ENCODE data around the gene TBC1D1.

Gene TBC1D1

GRCh38 chr4:38084877-38085711 lies 194.2 kb downstream of the TBC1D1 start:
- no peak for DNase-seq

GRCh38 chr4:38085751-38086150 lies 194.9 kb downstream of the TBC1D1 start:
- DNase-seq = no peak

- DNase-seq = no peak
Measured at GRCh38 chr4:38086151-38086848, 195.4 kb downstream of the TBC1D1 start.

- no peak for DNase-seq
Measured at GRCh38 chr4:38086849-38087226, 196.0 kb downstream of the TBC1D1 start.

- no peak for DNase-seq
Measured at GRCh38 chr4:38088321-38088720, 197.4 kb downstream of the TBC1D1 start.

- no peak for DNase-seq
Measured at GRCh38 chr4:38089961-38090360, 199.1 kb downstream of the TBC1D1 start.

- DNase-seq = no peak
Measured at GRCh38 chr4:38090455-38091246, 199.8 kb downstream of the TBC1D1 start.

GRCh38 chr4:38091636-38092035 lies 200.8 kb downstream of the TBC1D1 start:
- no peak for DNase-seq

- no peak for DNase-seq
Measured at GRCh38 chr4:38092701-38093100, 201.8 kb downstream of the TBC1D1 start.

GRCh38 chr4:38094419-38094818 lies 203.5 kb downstream of the TBC1D1 start:
- DNase-seq = no peak

GRCh38 chr4:38095691-38096090 lies 204.8 kb downstream of the TBC1D1 start:
- no peak for DNase-seq

GRCh38 chr4:38097818-38098217 lies 206.9 kb downstream of the TBC1D1 start:
- DNase-seq = no peak

- DNase-seq = no peak
Measured at GRCh38 chr4:38099020-38099600, 208.2 kb downstream of the TBC1D1 start.

- DNase-seq = no peak
Measured at GRCh38 chr4:38099908-38100407, 209.1 kb downstream of the TBC1D1 start.

GRCh38 chr4:38100474-38101255 lies 209.8 kb downstream of the TBC1D1 start:
- DNase-seq = no peak

- no peak for DNase-seq
Measured at GRCh38 chr4:38101563-38101962, 210.7 kb downstream of the TBC1D1 start.

GRCh38 chr4:38102957-38103588 lies 212.2 kb downstream of the TBC1D1 start:
- no peak for DNase-seq

GRCh38 chr4:38105475-38106220 lies 214.8 kb downstream of the TBC1D1 start:
- DNase-seq = peak; percentile 52

- DNase-seq = no peak
Measured at GRCh38 chr4:38106311-38106710, 215.4 kb downstream of the TBC1D1 start.

GRCh38 chr4:38106886-38107514 lies 216.1 kb downstream of the TBC1D1 start:
- no peak for DNase-seq
